ENCODE data around the gene SEL1L2.

Gene SEL1L2

GRCh38 chr20:13863244-13863643 lies 127.2 kb downstream of the SEL1L2 start:
- no peak for DNase-seq (ENCODE audit: low read depth)

- no peak for DNase-seq (ENCODE audit: low read depth)
These were observed 128.2 kb downstream of the SEL1L2 start for GRCh38 chr20:13862245-13862644.

GRCh38 chr20:13858871-13859270 lies 131.5 kb downstream of the SEL1L2 start:
- DNase-seq (ENCODE audit: low read depth): no peak

- no peak for DNase-seq (ENCODE audit: low read depth)
These were observed 132.0 kb downstream of the SEL1L2 start for GRCh38 chr20:13858439-13858838.

DNA sequence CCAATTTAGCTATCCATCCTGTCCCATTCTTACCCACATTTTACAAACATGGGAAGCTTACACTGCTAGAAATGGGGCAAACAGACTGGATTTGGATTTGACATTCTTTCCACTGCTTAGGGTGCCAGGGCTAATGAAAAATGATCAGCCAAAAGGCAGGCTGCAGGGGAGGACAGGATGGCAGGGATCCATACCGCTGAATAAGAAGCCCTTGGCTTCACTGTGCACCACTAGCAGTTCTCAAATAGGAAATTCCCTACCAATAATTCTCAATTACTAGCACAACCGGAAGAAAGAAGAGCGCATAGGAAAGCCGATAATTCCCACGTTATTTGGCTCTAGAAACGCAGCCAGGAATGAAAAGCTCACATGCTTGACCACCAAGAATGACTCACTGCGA lies 132.5 kb downstream of the SEL1L2 start:
- DNase-seq (ENCODE audit: low read depth): no peak

- no peak for DNase-seq (ENCODE audit: low read depth)
These were observed 133.1 kb downstream of the SEL1L2 start for GRCh38 chr20:13857304-13857703.

DNA sequence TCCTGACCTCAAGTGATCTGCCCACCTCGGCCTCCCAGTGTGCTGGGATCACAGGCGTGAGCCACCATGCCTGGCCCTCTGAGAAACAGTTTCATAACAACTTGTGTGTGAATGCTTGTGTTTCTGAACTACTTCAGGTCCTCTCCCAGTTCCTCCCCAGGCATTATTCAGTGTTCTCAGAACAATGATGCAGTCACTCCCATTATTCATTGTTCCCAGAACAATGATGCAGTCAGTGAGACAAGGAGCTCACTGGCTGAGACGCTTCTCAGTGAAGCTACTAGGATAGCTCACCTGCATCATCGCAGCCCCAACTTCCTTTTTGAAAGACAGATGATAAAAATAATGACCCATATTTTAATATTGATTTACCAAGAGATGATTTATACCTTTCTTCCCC lies 134.1 kb downstream of the SEL1L2 start:
- no peak for DNase-seq (ENCODE audit: low read depth)

- DNase-seq (ENCODE audit: low read depth): no peak
These were observed 134.8 kb downstream of the SEL1L2 start for GRCh38 chr20:13855613-13856012.

DNA sequence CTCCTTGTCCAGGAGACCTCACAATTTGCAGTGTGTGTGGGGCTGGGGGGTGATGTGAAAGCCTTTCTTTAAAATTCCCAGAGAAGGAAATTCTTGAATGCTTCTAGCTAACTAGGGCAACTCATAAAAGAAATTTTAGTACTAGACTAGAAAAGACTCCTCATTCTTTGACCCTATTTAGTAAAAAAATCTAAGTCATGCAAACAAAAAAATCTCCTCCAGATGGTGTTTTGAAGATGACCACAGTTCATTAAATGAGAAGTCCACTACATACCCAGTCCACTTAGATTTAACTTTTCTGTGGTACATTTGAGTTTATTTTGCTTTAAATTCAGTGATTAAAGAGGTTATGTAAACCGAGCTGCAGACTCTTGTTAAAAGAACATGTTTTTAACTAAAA lies 138.1 kb downstream of the SEL1L2 start:
- DNase-seq (ENCODE audit: low read depth): no peak

DNA sequence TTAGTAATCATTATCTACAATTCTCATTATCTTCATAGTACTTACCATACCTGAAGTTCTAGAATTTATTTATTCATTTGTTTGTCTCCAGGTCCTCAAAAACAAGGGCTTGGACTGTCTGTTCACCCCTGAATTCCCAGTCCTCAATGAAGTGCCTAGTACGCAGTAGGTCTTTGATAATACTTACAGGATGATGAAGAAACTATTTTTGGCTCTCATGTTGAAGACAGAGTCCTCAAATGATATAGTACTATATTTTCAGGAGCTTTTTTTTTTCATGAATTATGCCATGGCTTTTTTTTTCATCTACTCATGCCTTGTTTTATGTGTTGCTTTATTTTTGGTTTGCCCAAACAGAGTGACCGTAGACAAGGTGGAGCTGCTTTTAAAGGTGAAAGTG lies 139.1 kb downstream of the SEL1L2 start:
- DNase-seq (ENCODE audit: low read depth): no peak

DNA sequence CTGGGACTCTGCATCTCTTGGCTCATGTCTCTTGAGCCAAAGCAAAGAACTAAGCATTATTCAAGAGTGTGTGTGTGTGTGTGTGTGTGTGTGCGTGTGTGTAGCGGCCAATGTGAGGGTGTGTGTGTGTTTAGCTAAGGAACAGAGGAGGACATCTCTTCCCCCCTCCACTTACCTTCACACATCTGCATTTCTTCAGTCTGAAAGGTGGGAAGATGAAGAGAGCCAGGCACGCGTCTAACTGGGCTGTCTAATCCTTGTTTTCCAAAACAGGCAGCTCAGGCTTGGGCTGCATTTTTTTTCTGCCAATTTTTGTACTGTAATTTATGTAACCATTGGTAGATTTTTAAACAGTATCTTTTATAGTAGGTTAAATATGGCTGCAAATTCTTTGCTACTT lies 146.1 kb downstream of the SEL1L2 start:
- DNase-seq (ENCODE audit: low read depth): no peak

GRCh38 chr20:13841206-13841605 lies 149.2 kb downstream of the SEL1L2 start:
- DNase-seq (ENCODE audit: low read depth): no peak

- no peak for DNase-seq (ENCODE audit: low read depth)
These were observed 150.3 kb downstream of the SEL1L2 start for GRCh38 chr20:13840093-13840465.

- no peak for DNase-seq (ENCODE audit: low read depth)
These were observed 150.9 kb downstream of the SEL1L2 start for GRCh38 chr20:13839421-13840092.

- no peak for DNase-seq (ENCODE audit: low read depth)
These were observed 151.8 kb downstream of the SEL1L2 start for GRCh38 chr20:13838664-13839063.

- no peak for DNase-seq (ENCODE audit: low read depth)
These were observed 158.9 kb downstream of the SEL1L2 start for GRCh38 chr20:13831476-13831875.

- no peak for DNase-seq (ENCODE audit: low read depth)
These were observed 164.9 kb downstream of the SEL1L2 start for GRCh38 chr20:13825465-13825864.

GRCh38 chr20:13824459-13824858 lies 166.0 kb downstream of the SEL1L2 start:
- no peak for DNase-seq (ENCODE audit: low read depth)

- DNase-seq (ENCODE audit: low read depth): no peak
These were observed 168.0 kb downstream of the SEL1L2 start for GRCh38 chr20:13822459-13822858.

GRCh38 chr20:13821876-13822275 lies 168.5 kb downstream of the SEL1L2 start:
- no peak for DNase-seq (ENCODE audit: low read depth)

- no peak for DNase-seq (ENCODE audit: low read depth)
These were observed 170.3 kb downstream of the SEL1L2 start for GRCh38 chr20:13819885-13820645.

GRCh38 chr20:13817342-13817741 lies 173.1 kb downstream of the SEL1L2 start:
- no peak for DNase-seq (ENCODE audit: low read depth)

DNA sequence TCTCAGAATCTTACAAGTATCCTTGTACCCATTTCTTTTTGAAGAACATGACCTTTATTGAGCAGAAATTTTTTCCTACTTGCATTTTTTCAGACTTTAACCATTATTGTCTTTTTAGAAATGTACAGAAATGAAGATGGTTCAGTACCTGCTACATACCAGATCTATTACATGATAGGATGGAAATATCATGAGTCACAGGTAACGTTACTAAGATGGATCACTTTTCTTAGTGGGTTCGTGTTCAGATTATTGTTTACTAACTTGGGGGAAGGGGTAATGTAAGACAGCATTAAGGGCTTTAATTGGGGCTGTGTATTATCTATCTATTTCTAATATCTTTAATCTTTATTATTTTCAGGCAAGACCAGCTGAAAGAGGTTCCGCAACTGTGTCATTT lies 173.7 kb downstream of the SEL1L2 start:
- DNase-seq (ENCODE audit: low read depth): no peak

DNA sequence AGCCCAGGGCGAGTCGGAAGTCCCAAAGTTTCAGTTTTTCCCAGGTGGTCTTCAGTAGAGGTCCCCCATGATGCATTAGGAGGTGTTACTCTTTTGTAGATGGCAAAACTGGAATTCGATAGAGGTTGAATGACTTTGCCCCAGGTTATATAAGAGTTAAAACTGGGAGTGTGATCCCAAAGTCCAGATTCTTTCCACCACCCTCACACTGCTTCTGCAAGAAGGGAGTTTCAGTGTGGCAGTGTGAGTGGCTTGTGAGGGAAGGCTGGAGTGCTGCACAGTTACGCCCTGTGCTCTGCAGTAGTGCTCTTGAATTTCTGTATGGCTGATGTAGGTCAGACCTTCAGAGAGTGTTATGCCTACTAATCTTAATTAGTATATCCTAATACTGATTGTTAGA lies 175.7 kb downstream of the SEL1L2 start:
- DNase-seq (ENCODE audit: low read depth): no peak

Data from stimulated activated CD8-positive, alpha-beta memory T cell treated with anti-CD3 and anti-CD28 coated beads, Interleukin-15, amount 100 ng/mL, for 1 hour (primary cell).